ENCODE results near the gene EXD3.

EXD3 gene

DNA sequence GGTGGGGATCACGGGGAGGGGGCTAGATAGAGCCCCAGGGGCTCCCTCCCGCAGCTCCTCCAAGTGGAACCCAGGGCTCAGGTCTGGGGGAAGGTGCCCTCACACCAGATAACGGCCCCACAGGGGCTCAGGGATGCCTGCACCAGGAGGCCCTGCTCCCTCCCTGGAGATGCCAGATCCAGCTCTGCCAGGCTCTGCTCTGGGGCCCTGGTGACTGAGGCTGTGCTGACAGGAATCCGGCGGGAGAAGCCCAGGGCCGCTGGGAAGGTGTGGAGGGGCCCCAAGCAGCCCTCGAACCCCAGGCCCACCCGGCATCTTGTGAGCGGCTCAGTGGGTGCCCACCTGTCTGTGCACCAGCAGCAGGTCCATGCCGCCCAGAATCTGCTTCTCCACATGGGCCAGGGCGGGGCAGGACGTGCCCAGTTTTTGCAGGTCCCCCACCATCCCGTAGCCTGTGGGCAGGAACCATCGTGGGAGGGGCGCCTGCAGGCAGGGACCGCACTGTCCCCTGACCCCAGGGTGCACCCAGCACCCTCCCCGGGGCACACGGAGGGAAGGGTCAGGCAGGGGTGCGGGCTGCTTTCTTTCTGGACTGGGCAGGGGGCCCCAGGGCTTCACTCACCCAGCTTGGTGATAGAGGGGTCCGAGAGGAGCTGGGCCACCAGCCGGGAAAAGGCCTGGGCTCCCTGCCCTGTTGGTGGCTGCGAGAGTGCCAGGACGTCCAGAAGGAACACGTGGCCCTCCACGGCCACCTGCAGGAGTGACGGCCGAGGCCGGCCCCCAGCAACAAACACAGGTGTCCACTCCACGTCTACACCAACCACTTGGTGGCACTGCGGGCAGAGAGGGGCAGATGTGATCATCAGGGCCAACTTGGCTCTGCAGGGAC lies 72.0 kb downstream of the EXD3 start:
- H3K27me3 ChIP-seq (replicated peaks; ENCODE audit: insufficient read depth, low read length) = peaks cover 55% of the 10 kb centered on the region
- H3K4me3 ChIP-seq (ENCODE audit: low read length) = no peak overlapping the region
- no peaks in the 10 kb centered on the region for H3K9me3 ChIP-seq (replicated peaks; ENCODE audit: insufficient read depth, low read length)
- no peak for DNase-seq
- no peaks in the 10 kb centered on the region for H3K79me2 ChIP-seq (ENCODE audit: low read length)
- no peak overlapping the region for H3K27ac ChIP-seq (ENCODE audit: low read length)
- no peaks in the 10 kb centered on the region for H3K9me2 ChIP-seq (replicated peaks; ENCODE audit: insufficient read depth, low read length)
- H4K20me1 ChIP-seq (ENCODE audit: insufficient read depth, low read length) = no peaks in the 10 kb centered on the region
- no peak overlapping the region for H2AFZ ChIP-seq (ENCODE audit: low read length)
- TF ChIP-seq EZH2phosphoT487 (IDR thresholded peaks at IDR 0.05; ENCODE audit: low read length) (no peak), EZH2 (optimal IDR thresholded peaks at IDR 0.05; ENCODE audit: low read depth, low read length) (no peak)
- TF ChIP-seq, protein P1, sequence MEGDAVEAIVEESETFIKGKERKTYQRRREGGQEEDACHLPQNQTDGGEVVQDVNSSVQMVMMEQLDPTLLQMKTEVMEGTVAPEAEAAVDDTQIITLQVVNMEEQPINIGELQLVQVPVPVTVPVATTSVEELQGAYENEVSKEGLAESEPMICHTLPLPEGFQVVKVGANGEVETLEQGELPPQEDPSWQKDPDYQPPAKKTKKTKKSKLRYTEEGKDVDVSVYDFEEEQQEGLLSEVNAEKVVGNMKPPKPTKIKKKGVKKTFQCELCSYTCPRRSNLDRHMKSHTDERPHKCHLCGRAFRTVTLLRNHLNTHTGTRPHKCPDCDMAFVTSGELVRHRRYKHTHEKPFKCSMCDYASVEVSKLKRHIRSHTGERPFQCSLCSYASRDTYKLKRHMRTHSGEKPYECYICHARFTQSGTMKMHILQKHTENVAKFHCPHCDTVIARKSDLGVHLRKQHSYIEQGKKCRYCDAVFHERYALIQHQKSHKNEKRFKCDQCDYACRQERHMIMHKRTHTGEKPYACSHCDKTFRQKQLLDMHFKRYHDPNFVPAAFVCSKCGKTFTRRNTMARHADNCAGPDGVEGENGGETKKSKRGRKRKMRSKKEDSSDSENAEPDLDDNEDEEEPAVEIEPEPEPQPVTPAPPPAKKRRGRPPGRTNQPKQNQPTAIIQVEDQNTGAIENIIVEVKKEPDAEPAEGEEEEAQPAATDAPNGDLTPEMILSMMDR (IDR thresholded peaks at IDR 0.05; ENCODE audit: low read length) = no peak
- no peak overlapping the region for H3K4me2 ChIP-seq (ENCODE audit: low read depth, low read length)
- H3K36me3 ChIP-seq (replicated peaks; ENCODE audit: insufficient read depth, low read length) = no peaks in the 10 kb centered on the region
- no peak overlapping the region for H3K9ac ChIP-seq (ENCODE audit: low read length)
- no peaks in the 10 kb centered on the region for H3K4me1 ChIP-seq (ENCODE audit: low read length)
- H3F3A ChIP-seq (ENCODE audit: insufficient read depth, low read length) = no peaks in the 10 kb centered on the region

DNA sequence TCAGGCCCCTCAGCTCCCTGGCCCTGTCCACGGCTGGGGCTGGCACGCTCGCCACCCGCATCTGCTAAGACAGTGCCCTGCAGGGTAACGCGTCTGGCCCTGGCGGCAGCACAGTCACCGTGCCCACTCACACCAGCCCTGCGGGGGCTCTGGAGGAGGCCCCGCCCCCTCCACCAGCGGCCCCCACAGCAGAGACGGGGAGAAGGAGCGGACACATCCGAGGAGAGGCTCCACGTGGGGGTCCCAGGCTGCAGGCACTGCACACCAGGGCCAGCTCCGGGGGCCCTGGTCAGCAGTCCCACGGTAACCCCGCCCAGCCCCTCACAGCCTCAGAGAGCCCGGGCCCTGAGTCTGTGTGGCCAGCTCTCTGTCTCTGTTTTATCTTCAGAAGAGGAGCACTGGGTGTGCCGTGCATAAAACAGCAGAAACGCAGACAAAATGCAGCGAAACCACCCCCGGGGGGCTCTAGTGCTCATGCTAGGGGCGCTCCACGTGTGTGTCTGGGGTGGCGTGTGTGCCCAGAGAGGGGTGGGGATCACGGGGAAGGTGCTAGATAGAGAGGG lies 73.4 kb downstream of the EXD3 start:
- no peak overlapping the region for H3K4me2 ChIP-seq (ENCODE audit: low read depth, low read length)
- H3K36me3 ChIP-seq (replicated peaks; ENCODE audit: insufficient read depth, low read length) = no peaks in the 10 kb centered on the region
- no peak overlapping the region for H3K27ac ChIP-seq (ENCODE audit: low read length)
- no peak overlapping the region for H3K4me3 ChIP-seq (ENCODE audit: low read length)
- H3K9me2 ChIP-seq (replicated peaks; ENCODE audit: insufficient read depth, low read length) = no peaks in the 10 kb centered on the region
- no peak overlapping the region for H2AFZ ChIP-seq (ENCODE audit: low read length)
- H3K9ac ChIP-seq (ENCODE audit: low read length) = no peak overlapping the region
- no peaks in the 10 kb centered on the region for H3F3A ChIP-seq (ENCODE audit: insufficient read depth, low read length)
- no peaks in the 10 kb centered on the region for H4K20me1 ChIP-seq (ENCODE audit: insufficient read depth, low read length)
- no peaks in the 10 kb centered on the region for H3K9me3 ChIP-seq (replicated peaks; ENCODE audit: insufficient read depth, low read length)
- TF ChIP-seq, protein P1 (IDR thresholded peaks at IDR 0.05; ENCODE audit: low read length) = no peak
- TF ChIP-seq EZH2 (optimal IDR thresholded peaks at IDR 0.05; ENCODE audit: low read depth, low read length) (no peak), EZH2phosphoT487 (IDR thresholded peaks at IDR 0.05; ENCODE audit: low read length) (no peak)
- no peaks in the 10 kb centered on the region for H3K4me1 ChIP-seq (ENCODE audit: low read length)
- no peak for DNase-seq
- no peaks in the 10 kb centered on the region for H3K79me2 ChIP-seq (ENCODE audit: low read length)
- H3K27me3 ChIP-seq (replicated peaks; ENCODE audit: insufficient read depth, low read length) = peaks cover 65% of the 10 kb centered on the region

DNA sequence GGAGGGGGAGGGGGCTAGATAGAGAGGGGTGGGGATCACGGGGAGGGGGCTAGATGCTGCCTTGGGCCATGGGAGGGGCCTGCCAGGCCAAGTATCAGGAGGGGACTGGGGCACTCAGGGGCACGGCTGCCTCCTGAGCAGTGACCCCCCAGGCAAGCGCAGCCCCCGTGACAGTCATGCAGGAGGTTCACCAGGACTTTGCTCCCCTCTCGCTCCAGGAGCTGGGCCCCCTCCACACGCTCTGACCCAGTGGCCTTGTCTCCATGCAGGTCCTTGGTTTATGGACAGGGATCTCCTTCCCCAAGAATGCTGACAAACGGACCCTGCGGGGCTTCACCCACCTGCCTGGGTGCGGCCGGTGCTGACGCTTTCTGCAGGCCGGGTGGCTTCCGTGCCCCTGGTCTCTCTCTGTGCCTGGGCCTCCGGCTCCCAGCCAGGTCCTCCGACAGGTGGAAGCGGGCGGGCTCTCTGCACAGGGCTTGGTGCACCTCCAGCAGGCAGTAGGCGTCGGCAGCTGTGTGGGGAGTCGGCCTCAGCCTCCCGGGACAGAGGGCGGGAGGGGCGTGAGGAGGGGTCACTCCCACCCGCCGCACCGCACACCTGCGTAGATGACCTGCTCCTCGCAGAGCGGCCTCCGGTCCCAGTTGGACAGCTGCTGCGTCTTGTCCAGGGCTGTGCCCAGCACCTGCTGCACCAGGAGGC lies 74.0 kb downstream of the EXD3 start:
- TF ChIP-seq EZH2phosphoT487 (IDR thresholded peaks at IDR 0.05; ENCODE audit: low read length) = no peak
- TF ChIP-seq, protein P1 (IDR thresholded peaks at IDR 0.05; ENCODE audit: low read length) = no peak
- no peak for TF ChIP-seq EZH2 (optimal IDR thresholded peaks at IDR 0.05; ENCODE audit: low read depth, low read length)
- no peak for DNase-seq
- H3K36me3 ChIP-seq (replicated peaks; ENCODE audit: insufficient read depth, low read length) = no peaks in the 10 kb centered on the region
- H3K9me3 ChIP-seq (replicated peaks; ENCODE audit: insufficient read depth, low read length) = no peaks in the 10 kb centered on the region
- no peaks in the 10 kb centered on the region for H4K20me1 ChIP-seq (ENCODE audit: insufficient read depth, low read length)
- no peak overlapping the region for H3K4me2 ChIP-seq (ENCODE audit: low read depth, low read length)
- H3K4me3 ChIP-seq (ENCODE audit: low read length) = no peak overlapping the region
- no peaks in the 10 kb centered on the region for H3F3A ChIP-seq (ENCODE audit: insufficient read depth, low read length)
- no peak overlapping the region for H3K9ac ChIP-seq (ENCODE audit: low read length)
- H3K4me1 ChIP-seq (ENCODE audit: low read length) = no peaks in the 10 kb centered on the region
- H3K9me2 ChIP-seq (replicated peaks; ENCODE audit: insufficient read depth, low read length) = no peaks in the 10 kb centered on the region
- peaks cover 71% of the 10 kb centered on the region for H3K27me3 ChIP-seq (replicated peaks; ENCODE audit: insufficient read depth, low read length)
- no peak overlapping the region for H3K27ac ChIP-seq (ENCODE audit: low read length)
- H3K79me2 ChIP-seq (ENCODE audit: low read length) = no peaks in the 10 kb centered on the region
- H2AFZ ChIP-seq (ENCODE audit: low read length) = no peak overlapping the region
